ENCODE measurements around the gene LONRF3. TPM values are rescaled to one million over a fixed set of nuclear protein-coding genes. Genes with fewer than 3 reads are reported as not detected.
"Not testable (repeated sequence)": the region's sequence is repeated elsewhere in the genome, so short reads cannot be mapped to it uniquely, and the experiment has no call there.

LONRF3 gene
- polyA plus RNA-seq, 1 experiment: not detected

GRCh38 chrX:119028733-119029330, 54.4 kb downstream of the LONRF3 start:
- TF ChIP-seq CTCF (IDR thresholded peaks at IDR 0.05; ENCODE audit: insufficient read depth, low read depth, low read length): no peak
- no peaks in the 10 kb centered on the region for H3K27me3 ChIP-seq (ENCODE audit: control insufficient read depth, insufficient read depth, low read length)
- no peak overlapping the region for H3K4me3 ChIP-seq (ENCODE audit: low read depth, low read length)
- H3K36me3 ChIP-seq (ENCODE audit: control insufficient read depth, insufficient read depth, low read length): no peaks in the 10 kb centered on the region
- POLR2A ChIA-PET: no interaction called here
- CTCF ChIA-PET: no interaction called here
- DNase-seq (ENCODE audit: low read depth): no peak

DNA sequence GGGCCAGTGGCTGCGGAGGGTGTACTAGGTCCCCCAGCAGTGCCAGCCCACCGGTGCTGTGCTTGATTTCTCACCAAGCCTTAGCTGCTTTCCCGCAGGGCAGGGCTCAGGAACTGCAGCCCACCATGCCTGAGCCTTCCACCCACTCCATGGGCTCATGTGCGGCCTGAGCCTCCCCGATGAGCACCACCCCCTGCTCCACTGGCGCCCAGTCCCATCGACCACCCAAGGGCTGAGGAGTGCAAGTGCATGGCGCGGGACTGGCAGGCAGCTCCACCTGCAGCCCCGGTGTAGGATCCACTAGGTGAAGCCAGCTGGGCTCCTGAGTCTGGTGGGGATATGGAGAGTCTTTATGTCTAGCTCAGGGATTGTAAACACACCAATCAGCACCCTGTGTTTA, 55.2 kb downstream of the LONRF3 start:
- H3K27me3 ChIP-seq (ENCODE audit: control insufficient read depth, insufficient read depth, low read length); POLR2A ChIA-PET; H3K4me3 ChIP-seq (ENCODE audit: low read depth, low read length); CTCF ChIA-PET; H3K36me3 ChIP-seq (ENCODE audit: control insufficient read depth, insufficient read depth, low read length); DNase-seq (ENCODE audit: low read depth): not testable (repeated sequence)

GRCh38 chrX:119030990-119031389, 56.6 kb downstream of the LONRF3 start:
- Histone ChIP-seq H3K27me3 (ENCODE audit: control insufficient read depth, insufficient read depth, low read length) (no peaks in the 10 kb centered on the region), H3K4me3 (ENCODE audit: low read depth, low read length) (no peak overlapping the region), H3K36me3 (ENCODE audit: control insufficient read depth, insufficient read depth, low read length) (no peaks in the 10 kb centered on the region)
- TF ChIP-seq CTCF (IDR thresholded peaks at IDR 0.05; ENCODE audit: insufficient read depth, low read depth, low read length): no peak
- no peak for DNase-seq (ENCODE audit: low read depth)
- ChIA-PET POLR2A (no interaction called here), CTCF (no interaction called here)

DNA sequence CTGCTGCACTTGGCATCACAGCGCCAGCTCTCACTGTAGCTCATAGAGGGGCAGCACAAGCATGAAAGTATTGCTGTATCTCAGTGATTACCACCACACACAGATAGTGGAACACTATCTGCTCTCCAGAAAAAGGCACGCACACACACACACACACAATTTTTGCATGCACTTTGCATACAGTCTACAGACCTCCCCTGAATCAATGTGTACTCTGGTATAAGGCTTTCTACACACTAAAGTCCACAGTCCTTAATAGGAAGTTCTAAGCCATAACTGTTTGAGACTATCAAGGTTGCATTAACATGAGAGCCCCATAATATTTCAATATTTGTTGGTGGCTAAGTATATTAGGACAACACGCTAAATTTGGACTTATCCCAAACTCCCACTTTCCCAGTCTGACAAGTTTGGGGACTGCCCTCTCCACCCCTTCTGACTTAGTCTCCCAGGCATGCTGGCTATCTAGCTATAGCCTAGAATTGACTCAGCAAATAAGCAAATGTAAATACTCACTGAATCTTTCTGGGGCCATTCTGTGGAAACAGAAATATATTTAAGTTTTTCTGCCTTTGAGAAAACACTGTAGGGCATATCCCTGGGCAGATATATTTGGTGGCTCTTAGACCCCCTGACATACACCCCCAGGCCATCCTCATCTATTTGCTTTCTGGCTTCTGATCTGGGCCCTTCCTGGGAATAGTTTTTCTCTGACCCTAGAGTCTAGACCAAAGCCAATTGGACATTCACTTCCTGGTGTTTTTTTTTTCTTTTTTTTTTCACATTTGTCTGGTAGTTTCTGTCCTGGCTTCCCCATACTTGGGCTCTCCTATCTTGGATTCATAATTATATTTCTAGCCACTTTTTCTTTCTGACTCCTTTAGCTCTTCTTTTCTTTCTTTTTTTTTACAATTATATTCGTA, 62.0 kb downstream of the LONRF3 start:
- DNase-seq (ENCODE audit: low read depth): no peak
- ChIA-PET CTCF (no interaction called here), POLR2A (no interaction called here)
- Histone ChIP-seq H3K27me3 (ENCODE audit: control insufficient read depth, insufficient read depth, low read length) (no peaks in the 10 kb centered on the region), H3K36me3 (ENCODE audit: control insufficient read depth, insufficient read depth, low read length) (no peaks in the 10 kb centered on the region), H3K4me3 (ENCODE audit: low read depth, low read length) (no peak overlapping the region)
- TF ChIP-seq CTCF (IDR thresholded peaks at IDR 0.05; ENCODE audit: insufficient read depth, low read depth, low read length): no peak

DNA sequence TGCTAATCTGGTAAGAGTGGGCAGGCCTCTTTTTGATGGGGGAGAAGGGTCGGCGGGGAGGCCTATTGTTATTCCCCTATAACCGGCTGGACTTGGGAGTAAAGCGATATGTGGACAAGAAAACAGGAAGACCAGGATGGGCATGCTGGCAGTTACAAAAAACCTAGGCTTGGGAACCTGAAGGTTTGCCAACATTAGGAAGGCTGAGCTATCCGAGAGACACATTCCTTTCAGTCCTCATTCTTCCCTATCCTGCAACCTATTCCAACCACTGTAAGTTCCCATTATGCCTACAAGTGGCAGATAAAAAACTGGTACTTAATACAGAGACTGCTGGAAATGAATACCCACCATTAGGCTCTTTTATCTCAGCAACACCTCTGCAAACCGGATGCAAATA, 66.0 kb downstream of the LONRF3 start:
- POLR2A ChIA-PET: no interaction called here
- Histone ChIP-seq H3K4me3 (ENCODE audit: low read depth, low read length) (no peak overlapping the region), H3K36me3 (ENCODE audit: control insufficient read depth, insufficient read depth, low read length) (no peaks in the 10 kb centered on the region), H3K27me3 (ENCODE audit: control insufficient read depth, insufficient read depth, low read length) (no peaks in the 10 kb centered on the region)
- CTCF ChIA-PET: no interaction called here
- DNase-seq (ENCODE audit: low read depth): no peak
- TF ChIP-seq CTCF (IDR thresholded peaks at IDR 0.05; ENCODE audit: insufficient read depth, low read depth, low read length): no peak

Data from BJ (cell line).